ENCODE results near the gene NOP14.

DNA sequence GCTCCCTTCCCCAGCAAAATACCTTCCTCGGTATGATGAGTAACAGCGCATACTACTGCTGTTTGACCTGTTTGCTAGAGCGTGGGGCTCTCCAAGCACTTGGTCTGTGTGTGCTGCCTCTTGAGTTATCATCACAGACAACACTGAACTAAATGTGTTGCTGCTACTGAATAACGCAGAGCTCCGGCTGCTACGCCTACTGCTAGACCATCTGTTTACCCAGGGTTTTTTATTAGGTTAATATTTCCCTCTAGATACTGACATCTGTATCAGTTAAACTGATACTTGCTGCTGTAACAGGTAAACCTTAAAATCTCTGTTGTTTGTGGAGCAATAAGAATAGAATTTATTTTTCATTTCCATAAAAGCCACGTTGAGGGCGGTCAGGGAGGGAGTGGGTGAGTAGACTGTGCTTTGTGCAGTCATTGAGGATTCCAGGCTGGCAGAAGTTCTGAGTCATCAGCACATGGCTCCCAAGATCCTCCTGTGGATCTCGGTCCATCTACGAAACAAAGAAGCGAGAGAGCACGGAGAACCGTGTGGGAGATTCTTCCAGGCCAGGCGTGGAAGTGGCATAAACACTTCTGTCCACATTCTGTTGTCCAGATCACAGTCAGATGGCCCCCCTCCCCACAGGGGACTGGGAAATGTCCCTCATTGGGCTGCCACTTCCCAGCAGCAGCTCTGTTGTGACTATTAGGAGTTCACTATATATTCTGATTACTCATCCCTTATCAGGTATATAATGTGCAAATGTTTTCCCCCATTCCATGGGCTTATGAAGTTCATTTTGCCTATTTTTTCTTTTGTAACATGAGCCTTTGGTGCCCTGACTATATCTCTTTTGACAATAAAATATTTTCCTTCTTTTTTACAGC is 14.2 kb upstream of the NOP14 start:
- no peak for TF ChIP-seq EZH2phosphoT487 (IDR thresholded peaks at IDR 0.05; ENCODE audit: unreplicated experiment)
- TF ChIP-seq EZH2 (IDR thresholded peaks at IDR 0.05; ENCODE audit: low read depth, unreplicated experiment): no peak
- no peak for TF ChIP-seq CTCF (conservative IDR thresholded peaks at IDR 0.05; ENCODE audit: low read depth in 2 of 2)
- TF ChIP-seq POLR2AphosphoS5 (IDR thresholded peaks at IDR 0.05; ENCODE audit: low read depth): no peak
- TF ChIP-seq NANOG (IDR thresholded peaks at IDR 0.05; ENCODE audit: borderline replicate concordance): no peak
- no peak for TF ChIP-seq CREB1 (CRISPR knock-in tag; IDR thresholded peaks at IDR 0.05; ENCODE audit: low read depth)
- TF ChIP-seq, protein P1, sequence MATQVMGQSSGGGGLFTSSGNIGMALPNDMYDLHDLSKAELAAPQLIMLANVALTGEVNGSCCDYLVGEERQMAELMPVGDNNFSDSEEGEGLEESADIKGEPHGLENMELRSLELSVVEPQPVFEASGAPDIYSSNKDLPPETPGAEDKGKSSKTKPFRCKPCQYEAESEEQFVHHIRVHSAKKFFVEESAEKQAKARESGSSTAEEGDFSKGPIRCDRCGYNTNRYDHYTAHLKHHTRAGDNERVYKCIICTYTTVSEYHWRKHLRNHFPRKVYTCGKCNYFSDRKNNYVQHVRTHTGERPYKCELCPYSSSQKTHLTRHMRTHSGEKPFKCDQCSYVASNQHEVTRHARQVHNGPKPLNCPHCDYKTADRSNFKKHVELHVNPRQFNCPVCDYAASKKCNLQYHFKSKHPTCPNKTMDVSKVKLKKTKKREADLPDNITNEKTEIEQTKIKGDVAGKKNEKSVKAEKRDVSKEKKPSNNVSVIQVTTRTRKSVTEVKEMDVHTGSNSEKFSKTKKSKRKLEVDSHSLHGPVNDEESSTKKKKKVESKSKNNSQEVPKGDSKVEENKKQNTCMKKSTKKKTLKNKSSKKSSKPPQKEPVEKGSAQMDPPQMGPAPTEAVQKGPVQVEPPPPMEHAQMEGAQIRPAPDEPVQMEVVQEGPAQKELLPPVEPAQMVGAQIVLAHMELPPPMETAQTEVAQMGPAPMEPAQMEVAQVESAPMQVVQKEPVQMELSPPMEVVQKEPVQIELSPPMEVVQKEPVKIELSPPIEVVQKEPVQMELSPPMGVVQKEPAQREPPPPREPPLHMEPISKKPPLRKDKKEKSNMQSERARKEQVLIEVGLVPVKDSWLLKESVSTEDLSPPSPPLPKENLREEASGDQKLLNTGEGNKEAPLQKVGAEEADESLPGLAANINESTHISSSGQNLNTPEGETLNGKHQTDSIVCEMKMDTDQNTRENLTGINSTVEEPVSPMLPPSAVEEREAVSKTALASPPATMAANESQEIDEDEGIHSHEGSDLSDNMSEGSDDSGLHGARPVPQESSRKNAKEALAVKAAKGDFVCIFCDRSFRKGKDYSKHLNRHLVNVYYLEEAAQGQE (IDR thresholded peaks at IDR 0.05; ENCODE audit: unreplicated experiment): no peak
- TF ChIP-seq JUNB (IDR thresholded peaks at IDR 0.05; ENCODE audit: unreplicated experiment): no peak
- TF ChIP-seq STAT1 (IDR thresholded peaks at IDR 0.05; ENCODE audit: unreplicated experiment): no peak
- no peak for TF ChIP-seq ETS1 (IDR thresholded peaks at IDR 0.05)

All from GM23338 (cell line).